ENCODE results near the gene DUSP9.

The DUSP9 gene

DNA sequence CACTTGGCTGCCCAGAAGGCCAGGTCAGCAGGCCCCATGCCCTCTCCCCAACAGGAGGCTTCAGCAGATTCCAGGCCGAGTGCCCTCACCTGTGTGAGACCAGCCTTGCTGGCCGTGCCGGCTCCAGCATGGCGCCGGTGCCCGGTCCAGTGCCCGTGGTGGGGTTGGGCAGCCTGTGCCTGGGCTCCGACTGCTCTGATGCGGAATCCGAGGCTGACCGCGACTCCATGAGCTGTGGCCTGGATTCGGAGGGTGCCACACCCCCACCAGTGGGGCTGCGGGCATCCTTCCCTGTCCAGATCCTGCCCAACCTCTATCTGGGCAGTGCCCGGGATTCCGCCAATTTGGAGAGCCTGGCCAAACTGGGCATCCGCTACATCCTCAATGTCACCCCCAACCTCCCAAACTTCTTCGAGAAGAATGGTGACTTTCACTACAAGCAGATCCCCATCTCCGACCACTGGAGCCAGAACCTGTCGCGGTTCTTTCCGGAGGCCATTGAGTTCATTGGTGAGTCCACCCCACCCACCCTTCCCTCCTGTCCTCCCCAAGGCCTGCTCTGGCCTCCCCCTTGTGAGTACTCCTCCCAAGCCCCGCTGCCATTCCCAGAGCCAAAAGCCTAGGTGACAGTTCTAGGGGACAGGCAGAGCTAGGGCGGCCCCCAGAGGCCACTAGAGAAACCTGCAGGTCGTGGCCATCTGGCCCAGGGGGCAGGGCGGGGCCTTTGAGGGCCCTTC lies 2.3 kb downstream of the DUSP9 start:
- DNase-seq: peak; percentile 6

DNA sequence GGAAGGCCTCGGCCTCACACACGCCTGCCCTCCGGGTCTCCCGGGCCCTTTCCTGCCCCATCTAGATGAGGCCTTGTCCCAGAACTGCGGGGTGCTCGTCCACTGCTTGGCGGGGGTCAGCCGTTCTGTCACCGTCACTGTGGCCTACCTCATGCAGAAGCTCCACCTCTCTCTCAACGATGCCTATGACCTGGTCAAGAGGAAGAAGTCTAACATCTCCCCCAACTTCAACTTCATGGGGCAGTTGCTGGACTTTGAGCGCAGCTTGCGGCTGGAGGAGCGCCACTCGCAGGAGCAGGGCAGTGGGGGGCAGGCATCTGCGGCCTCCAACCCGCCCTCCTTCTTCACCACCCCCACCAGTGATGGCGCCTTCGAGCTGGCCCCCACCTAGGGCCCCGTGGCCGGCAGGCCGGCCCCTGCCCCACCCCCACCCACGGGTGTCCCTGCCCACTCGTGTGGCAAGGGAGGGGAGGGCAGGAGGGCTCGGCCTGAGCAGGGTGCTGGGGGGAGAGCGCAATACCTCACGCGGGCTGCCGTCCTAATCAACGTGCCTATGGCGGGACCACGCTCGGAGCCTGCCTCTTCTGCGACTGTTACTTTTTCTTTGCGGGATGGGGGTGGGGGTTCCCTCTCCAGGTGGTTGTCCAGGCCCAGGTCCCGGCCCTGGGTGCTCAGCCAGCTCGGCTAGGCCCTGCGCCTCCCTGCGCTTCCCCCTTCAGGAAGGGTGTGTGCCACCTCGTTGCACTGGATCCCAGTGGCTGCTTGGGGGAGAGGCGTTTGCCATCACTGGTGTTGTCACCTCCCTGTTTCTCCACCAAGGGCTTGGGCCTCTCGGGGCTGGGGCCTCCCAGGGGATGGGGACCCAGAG lies 3.1 kb downstream of the DUSP9 start:
- no peak for DNase-seq

DNA sequence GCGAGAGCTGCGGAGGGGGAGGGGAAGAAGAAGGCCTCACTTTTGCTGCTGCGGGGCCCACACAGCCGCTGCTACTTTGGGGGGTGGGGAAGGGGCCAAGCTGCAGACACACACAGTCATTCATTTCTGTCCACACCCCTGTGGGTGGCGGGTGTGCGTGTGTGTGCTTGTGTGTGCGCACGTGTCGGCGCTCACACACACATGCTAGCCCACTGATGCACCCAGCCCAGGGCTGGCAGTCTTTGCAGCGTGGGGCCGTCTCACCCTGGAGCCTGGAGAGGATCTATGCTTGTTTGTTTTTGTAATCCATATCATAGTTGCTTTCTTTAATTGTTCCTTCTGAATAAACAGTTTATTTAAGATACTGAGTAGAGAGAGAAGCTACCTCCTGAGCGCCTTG lies 4.0 kb downstream of the DUSP9 start:
- DNase-seq: no peak

DNA sequence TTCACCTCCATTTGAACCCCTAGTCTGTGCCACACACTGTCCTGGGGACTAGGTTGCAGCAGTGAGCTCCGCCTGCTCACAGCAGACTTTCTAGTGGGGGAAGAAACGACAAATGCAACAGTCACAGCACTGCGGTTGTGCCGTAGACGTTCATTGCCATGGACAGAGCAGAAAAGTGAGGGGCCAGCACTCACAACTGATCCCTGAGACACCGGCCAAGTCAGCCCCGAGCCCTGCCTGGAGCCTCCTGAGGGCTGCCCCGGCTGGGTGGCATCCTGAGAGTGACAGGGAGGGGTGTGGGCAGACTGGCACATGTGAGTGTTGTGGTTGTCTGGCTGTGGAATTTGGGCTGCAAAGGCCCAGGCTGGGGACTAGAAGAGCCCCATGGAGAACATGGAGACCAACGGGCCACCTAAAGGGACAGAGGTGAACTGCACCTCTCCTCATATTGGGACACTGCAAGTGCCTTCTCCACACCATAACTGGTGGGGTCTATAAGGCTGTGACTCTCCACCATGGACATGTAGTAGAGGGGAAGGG lies 4.6 kb downstream of the DUSP9 start:
- DNase-seq: no peak

DNA sequence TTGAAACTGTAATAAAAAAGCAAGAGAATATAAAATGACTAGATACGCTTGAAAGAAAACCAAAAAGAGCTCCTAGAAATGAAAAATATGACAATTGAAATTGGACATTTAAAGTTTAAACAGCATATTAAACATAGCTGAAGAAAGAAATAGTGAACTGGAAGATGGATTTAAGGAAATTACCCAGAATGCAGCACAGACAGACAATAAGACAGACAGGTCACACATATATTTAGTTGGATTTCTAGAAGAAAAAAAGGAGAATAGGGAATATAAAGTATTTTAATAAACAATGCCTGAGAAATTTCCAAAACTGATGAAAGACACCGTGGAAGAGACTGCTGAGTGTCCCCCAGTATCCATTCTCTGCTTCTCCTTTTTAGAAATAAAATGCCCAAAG lies 6.6 kb downstream of the DUSP9 start:
- DNase-seq: no peak

DNA sequence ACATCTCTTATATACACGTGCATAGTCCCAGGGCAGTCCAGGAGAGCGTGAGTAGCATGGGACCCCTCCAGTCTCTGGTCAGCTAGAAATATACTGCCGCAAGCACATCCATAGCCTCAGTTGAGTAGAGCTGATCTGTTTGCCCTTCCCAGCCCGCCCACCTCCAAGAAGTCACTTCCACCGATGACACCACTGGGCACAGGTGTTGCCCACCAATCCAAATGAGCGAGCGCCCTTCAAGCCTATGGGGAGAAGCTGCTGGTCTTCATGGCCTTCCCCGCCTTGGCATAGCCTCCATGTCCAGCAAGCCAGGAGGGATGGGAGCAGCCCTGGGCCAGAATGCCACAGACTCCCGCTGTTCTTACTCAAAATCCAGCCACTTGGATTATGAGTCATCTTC lies 10.2 kb downstream of the DUSP9 start:
- DNase-seq: no peak

DNA sequence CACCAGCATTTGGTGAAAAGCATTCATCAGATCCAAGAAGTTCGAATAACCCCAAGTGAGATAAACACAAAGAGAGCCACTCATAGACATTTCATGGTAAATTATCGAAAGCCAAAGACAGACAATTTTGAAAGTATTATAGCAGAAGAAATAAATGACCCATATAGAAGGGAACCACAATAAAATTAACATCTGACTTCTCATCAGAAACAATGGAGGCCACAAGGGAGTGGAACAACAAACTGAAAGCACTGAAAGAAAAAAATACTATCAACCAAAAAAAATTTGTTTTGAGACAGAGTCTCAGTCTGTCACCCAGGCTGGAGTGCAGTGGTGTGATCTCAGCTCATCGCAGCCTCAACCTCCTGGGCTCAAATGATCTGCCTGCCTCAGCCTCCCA lies 12.3 kb downstream of the DUSP9 start:
- DNase-seq: no peak

DNA sequence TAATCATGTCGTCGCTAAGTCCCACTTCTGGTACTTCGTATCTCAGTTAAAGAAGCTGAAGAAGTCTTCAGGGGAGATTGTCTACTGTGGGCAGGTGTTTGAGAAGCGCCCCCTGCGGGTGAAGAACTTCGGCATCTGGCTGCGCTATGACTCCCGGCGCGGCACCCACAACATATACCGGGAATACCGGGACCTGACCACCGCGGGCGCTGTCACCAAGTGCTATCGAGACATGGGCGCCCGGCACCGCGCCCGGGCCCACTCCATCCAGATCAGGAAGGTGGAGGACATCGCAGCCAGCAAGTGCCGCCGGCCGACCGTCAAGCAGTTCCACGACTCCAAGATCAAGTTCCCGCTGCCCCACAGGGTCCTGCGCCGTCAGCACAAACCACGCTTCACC lies 15.3 kb downstream of the DUSP9 start:
- DNase-seq: peak; percentile 28

DNA sequence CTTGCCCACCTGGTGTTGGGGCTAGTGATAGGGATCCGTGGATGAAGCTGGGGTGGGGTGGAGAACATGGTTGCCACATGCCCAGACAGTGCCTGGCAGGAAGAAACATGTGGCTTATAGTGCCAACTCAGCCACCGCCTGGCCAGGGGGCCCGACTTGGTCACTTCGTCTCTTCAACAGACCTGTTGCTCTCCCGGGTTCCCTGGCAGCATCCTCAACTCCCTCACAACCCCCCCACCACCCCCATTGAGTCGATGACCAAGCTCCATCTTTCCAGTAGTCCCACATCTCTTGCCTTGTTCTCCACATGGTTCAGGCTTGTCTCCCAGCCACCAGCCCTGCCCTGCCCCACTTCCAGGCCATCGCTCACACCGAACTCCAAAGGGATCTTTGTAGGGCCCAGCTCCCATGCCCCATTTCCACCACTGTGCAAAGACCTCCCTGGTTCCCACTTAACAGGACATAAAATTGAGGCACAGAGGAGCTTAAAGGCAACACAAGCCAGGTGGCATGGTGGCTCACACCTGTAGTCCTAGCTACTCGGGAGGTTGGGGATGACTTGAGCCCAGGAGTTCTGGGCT lies 18.8 kb downstream of the DUSP9 start:
- no peak for DNase-seq

DNA sequence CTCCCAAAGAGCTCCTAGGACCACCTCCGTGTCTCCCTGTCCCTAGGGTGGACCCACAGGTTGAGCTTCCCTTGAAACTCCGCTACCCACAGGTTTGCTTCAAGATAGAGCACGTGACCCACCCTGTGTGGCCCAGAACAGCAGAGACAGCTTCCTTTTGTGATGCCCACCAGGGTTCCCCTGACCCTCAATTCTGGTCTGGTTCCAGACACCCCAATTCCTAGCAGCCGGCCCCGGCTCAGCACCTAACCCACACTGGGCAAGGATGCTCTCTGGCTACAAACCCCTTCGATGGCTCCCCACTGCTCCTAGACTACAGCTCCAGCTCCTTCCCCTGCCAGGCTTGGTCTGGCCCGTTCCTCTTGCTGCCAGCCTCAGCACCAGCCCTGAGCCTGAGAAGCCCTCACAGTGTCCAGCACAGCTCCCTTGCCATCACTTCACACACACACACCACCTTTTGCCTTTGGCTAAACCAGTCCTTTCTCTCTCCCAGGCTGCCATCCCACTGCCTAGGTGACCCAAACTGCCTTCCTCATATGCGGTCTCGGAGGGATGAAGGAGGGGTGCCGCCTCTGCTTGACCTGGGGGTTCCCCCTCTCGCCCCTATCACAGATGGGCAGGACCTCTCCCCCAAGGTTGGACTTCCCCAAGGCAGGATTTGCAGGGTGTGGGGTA lies 20.4 kb downstream of the DUSP9 start:
- DNase-seq: no peak

DNA sequence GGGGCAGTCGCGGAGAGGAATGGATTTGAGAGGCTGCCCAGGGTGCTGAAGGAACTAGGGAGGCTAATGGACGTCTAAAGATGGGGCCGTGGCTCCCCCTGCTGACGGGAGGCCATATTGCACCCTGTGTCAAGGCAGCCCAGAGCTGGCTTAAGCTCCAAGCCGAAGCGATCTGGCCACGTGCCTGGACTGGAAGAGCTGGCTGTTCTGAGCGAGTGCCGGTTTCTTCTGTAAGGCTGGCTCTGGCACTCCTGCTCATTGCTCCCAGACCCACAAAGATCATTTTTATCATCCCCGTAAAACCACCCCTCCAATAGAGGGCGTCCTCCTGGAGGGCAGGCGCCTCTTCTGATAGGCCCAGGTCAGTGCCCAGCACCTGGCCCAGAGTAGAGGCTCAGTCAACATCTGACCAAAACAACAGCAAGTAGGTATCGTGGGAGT lies 21.0 kb downstream of the DUSP9 start:
- DNase-seq: peak; percentile 40

DNA sequence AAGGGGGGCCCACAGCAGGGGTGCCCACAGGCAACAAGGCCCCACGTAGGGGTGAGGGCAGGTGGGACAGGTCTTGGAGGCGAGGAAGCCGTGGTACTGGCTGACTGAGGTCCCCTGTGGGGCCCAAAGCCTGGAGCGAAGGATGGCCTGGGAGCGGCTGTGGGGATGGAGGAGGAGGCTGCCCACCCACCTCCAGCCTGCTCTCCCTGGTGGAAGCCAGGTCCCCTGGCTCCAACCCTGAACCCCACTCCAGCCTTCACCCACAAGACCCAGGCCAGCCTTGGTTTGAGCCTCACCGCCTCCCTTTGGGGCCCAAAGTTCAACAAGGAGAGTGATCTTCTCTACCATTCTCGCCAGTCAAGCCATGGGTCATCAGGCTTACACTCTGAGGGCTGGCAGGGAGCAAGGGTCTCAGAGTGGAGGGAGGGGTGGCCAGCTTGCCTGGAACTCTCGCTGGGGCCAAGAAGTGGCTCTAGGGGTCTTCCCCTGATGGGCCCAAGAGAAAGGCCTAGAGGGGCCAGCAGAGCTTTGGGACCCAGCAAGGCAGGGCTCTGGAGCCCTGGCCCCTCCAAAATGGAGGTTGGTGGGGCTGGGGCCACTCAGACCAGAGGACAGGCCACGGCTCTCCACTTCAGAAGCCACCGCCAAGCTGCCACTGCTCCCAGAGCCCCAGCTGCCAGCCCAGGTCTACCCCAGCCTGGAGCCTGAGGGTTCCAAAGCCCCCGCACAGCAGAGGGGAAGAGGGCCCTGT lies 21.6 kb downstream of the DUSP9 start:
- DNase-seq: no peak

DNA sequence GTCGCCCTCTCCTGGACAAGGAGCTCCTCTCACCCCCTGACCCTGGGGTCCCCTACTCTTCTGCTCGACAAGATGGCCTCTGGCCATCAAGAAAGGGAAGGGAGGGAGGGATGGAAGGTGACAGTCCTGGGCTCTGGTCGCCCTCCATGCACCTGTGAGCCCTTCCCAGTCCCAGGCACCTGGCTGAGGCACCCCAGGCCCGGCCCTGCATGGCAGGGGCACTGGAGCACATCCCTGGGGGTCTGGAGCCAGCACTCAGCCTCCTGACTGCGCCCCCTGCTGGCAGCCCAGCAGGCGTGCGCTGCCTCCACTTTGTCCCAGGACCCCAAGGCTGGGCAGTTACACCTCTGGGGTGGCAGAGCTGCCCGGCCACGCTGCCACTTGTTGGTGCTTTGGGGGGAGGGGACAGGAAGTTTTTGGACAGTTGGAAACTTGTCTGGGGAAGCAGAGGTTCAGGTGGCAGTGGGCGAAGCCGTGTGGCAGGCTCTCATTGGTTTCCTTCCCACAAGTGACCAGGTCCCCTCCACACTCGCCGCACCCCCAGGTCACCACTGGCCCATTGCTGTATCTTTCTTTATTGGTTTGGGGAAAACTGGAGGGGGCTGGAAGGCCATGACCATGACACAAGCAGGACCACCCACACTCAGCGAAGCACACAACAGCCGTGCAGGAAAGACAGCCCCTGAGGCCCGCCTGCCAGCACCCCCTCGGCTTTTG lies 22.3 kb downstream of the DUSP9 start:
- no peak for DNase-seq

DNA sequence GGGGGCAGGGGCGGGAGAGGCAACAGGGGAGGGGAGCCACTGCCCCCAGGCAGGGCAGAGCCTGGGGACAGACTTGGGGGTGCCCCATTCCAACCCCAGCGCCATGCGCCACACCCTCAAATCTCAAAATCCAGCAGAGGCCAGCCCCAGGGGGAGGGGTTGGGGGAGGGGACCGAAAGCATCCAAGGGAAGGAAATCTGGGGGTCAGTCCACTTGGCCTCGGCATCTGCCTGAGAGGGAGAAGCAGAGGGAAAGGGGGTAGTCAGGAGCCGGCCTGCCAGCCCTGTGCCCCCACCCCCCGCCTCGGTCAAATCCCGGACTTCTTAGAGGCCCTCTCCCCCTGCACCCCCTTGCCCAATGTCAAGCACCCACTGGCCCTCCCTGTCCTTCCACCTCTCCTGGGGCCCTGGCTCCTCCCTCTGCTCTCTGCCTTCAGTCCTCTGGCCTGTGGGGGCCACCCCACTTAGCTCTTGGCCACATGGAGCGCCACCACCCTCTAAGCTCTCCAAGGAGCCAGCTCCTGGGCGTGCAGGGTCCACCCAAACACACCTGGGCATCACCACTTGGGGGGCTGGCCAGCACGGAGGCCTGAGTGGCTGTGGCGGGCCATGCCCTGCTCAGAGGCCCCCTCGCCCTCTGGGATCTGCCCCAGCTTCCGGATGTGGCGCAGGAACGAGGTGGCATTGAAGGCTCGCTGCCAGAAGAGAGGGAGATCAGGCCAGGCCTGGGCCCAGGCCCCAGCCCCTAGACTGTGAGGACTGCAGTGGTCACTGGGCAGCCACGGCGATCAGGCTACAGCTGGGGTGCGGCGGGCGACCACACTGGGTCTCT lies 23.1 kb downstream of the DUSP9 start:
- DNase-seq: no peak

DNA sequence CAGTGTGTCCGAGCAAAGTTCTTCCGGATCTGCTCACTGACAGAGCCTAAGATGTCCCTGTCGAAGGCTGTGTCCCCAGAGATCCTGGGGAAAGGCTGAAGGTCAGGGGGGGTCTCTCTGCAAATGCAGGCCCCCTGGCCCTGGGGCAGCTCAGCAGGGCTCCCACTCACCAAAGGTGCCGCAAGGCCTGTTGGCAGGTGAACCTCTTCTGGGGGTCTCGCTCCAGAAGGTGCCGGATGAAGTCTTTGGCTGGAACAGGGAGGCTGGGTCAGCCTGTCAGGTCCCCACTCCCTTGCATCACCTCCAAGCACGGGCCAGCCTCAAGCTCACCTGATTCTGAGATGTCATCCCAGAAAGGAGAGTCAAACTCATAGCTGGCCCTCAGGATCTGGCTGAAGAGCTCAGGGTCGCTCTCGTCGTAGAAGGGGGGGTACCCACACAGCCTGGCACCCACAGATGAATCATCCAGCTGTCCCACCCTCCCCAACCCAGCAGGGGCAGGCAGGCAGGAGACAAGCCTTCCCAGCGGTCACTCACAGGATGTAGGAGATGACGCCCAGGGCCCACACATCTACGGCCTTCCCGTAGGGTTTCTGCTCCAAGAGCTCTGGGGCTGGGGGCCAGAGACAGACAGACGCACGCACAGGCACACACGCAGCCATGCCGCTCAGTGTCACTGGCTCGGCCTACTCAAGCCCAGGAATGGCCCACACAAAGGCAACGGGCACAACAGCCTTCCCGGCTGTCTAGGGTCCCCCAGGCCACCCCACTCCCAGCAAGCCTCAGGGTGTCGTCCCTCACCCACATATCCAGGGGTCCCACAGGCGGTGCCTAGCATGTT lies 24.0 kb downstream of the DUSP9 start:
- no peak for DNase-seq

DNA sequence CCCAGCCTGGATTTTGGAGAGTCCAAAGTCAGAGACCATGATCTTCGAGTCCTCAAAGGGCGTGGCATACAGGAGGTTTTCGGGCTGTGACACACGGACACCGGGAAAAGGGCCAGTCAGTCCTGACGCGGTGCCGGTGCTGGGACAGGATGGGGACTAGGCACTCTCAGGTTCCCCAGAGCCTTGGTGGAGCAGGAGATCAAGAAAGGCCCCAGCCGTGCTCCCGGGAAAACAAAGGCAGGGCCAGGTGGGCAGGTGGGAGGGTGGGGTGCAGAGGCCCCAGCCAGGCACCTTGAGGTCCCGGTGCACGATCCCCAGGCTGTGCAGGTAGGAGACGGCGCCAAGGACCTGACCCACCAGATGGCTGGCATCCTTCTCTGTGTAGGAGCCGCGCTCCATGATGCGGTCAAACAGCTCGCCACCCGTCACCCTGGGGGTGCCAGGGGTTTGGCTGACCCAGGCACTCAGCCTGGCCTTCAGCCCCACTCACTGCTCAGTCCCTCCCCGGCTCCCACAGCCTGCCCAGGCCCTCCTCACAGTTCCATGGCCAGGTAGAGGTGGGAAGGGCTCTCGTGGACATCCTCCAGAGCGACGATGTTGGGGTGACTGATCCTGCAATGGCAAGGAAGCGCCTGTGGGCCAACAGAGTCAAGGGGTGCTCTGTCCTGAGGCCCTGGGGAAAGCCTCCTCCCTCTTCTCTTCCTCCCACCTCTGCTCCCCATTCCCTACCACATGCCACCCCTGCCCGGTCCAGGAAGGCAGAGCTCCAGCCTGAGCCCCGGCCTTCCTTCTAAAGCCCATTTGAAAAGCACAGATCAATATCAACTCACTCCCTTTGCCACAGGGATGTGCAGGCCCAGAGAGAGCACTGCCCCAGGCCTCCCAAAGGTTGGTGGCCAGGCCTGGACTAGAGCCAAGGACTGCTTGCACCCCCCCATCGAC lies 24.9 kb downstream of the DUSP9 start:
- DNase-seq: no peak

DNA sequence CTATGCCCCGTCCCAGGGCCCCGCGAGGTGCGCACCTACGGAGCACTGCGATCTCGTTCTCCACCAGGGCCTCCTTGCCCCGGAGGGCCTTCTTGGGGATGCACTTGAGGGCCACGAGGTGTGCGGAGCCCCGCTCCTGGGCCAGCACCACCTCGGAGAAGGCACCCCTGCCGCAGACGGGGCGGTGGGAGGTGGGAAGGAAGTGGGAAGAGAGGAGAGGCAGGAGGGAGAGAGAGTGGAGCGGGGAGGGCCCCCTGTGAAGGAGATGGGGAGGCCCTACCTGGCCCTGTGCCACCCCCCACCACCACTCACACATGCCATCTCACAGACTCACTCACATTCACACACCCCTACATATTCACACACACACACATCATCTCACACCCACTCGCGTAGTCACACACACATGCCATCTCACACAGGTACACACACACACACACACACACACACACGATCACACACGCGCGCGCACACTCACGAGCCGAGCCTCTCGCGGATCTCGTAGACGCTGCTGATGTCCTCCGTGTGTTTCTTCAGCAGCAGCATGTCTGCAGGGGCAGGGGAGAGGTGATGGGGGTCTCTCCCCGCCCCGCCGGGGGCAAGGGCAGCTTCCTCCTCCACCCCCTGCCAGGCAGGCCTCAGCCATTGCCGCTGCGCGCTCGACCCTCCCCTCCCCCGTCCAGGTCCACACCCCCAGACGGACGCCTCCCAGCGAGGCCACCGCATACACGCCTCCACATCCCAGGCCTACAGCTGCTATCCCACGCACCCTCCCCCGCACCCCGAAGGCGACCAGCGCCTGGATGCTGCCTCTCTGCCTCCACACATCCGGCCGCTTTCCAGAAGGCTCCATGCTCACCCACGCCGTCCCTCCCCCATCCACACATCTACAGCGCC lies 25.8 kb downstream of the DUSP9 start:
- DNase-seq: no peak
